HEK293T (cell line): ENCODE data around the gene SF3B6.

Experiments used
- ELF4 ChIP-seq: fragments of 450-650 bp; IDR thresholded peaks from 2 replicates; pipeline ENCODE4 v1.6.1; 2017; ENCODE audit warnings: antibody characterized with exemption
- FOXA1 ChIP-seq: fragments of 450-650 bp; IDR thresholded peaks from 2 replicates; pipeline ENCODE4 v1.6.1; 2016; ENCODE audit warnings: mild to moderate bottlenecking
- FOXK2 ChIP-seq: fragments of 450-650 bp; IDR thresholded peaks from 2 replicates; pipeline ENCODE4 v1.6.1; 2016; ENCODE audit warnings: mild to moderate bottlenecking
- FOXM1 ChIP-seq: fragments of 450-650 bp; IDR thresholded peaks from 2 replicates; pipeline ENCODE4 v1.6.1; 2017; ENCODE audit warnings: mild to moderate bottlenecking, borderline replicate concordance
- HDGF ChIP-seq: fragments of 450-650 bp; IDR thresholded peaks from 2 replicates; pipeline ENCODE4 v1.6.1; 2017; ENCODE audit warnings: antibody characterized with exemption, borderline replicate concordance
- SP1 ChIP-seq: fragments of 450-650 bp; IDR thresholded peaks from 2 replicates; pipeline ENCODE4 v1.6.1; 2017
- SUZ12 ChIP-seq: fragments of 450-650 bp; IDR thresholded peaks from 2 replicates; pipeline ENCODE4 v1.6.1; 2016; ENCODE audit warnings: mild to moderate bottlenecking
- TARDBP ChIP-seq: fragments of 450-650 bp; IDR thresholded peaks from 2 replicates; pipeline ENCODE4 v1.6.1; 2016
- TF ChIP-seq, protein P1 (sequence below): fragments of 450-650 bp; IDR thresholded peaks from 2 replicates; pipeline ENCODE4 v1.6.1; 2016

- TF ChIP-seq ELF4 (no peak), SP1 (no peak), FOXM1 (no peak), FOXK2 (no peak), SUZ12 (no peak), TARDBP (no peak), HDGF (no peak), FOXA1 (no peak)
- TF ChIP-seq, protein P1, sequence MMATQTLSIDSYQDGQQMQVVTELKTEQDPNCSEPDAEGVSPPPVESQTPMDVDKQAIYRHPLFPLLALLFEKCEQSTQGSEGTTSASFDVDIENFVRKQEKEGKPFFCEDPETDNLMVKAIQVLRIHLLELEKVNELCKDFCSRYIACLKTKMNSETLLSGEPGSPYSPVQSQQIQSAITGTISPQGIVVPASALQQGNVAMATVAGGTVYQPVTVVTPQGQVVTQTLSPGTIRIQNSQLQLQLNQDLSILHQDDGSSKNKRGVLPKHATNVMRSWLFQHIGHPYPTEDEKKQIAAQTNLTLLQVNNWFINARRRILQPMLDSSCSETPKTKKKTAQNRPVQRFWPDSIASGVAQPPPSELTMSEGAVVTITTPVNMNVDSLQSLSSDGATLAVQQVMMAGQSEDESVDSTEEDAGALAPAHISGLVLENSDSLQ: no peak
Observed at GRCh38 chr2:24087032-24087431, 10.9 kb upstream of the SF3B6 start.
